Large intestine (tissue), 3 donors: ENCODE measurements around the gene GPN2. TPM values are rescaled to one million over a fixed set of nuclear protein-coding genes. Genes with fewer than 3 reads are reported as not detected.
A peak's percentile ranks its signal among the peaks of the same experiment; 100 is the strongest.

Experiments used
- DNase-seq, 2 donors: peaks; one replicate each; pipeline versions ENCODE4 v3.0.0 to v3.0.0-alpha.2; 2013
- H3K27ac ChIP-seq: one replicate; pipeline ENCODE4 v1.5.1; 2013; ENCODE audit warnings: low read length
- H3K27me3 ChIP-seq: 2 replicates; pipeline ENCODE4 v1.6.1; 2013; ENCODE audit warnings: low read length; ENCODE audit not compliant: control insufficient read depth, insufficient read depth
- H3K36me3 ChIP-seq: 2 replicates; pipeline ENCODE4 v1.6.1; 2013; ENCODE audit warnings: low read length; ENCODE audit not compliant: control insufficient read depth, insufficient read depth
- H3K4me1 ChIP-seq: one replicate; pipeline ENCODE4 v1.6.1; 2013; ENCODE audit warnings: low read length; ENCODE audit not compliant: control insufficient read depth, insufficient read depth
- H3K4me3 ChIP-seq: one replicate; pipeline ENCODE4 v1.5.1; 2013; ENCODE audit warnings: low read length
- H3K9me3 ChIP-seq: one replicate; pipeline ENCODE4 v1.6.1; 2013; ENCODE audit warnings: mild to moderate bottlenecking, low read depth, low read length, moderate library complexity; ENCODE audit not compliant: control insufficient read depth
- WGBS: methylation state at CpG from one replicate; pipeline ENCODE4 v1.1.5; 2013; ENCODE audit warnings: low lambda C conversion rate; ENCODE audit not compliant: insufficient coverage; 5-methylcytosine and 5-hydroxymethylcytosine counted together
- polyA plus RNA-seq: library from polyadenylated mRNA; unstranded; fragments of 120-200 nt; gene quantifications from one replicate; pipeline ENCODE4 v1.2.1, GENCODE V29; 2013

The GPN2 gene
- polyA plus RNA-seq, 1 donor, result 28.5 TPM

GRCh38 chr1:26858891-26859640 is 31.0 kb downstream of the GPN2 start:
- Histone ChIP-seq H3K27me3 (no peaks in the 10 kb centered on the region), H3K4me3 (no peak overlapping the region), H3K36me3 (peaks cover 11% of the 10 kb centered on the region), H3K4me1 (peaks cover 29% of the 10 kb centered on the region), H3K27ac (no peak overlapping the region), H3K9me3 (no peaks in the 10 kb centered on the region)
- WGBS, result no CpG with 5 or more reads among the region's 7 CpGs
- DNase-seq, result no peak

GRCh38 chr1:26858160-26858559 is 31.9 kb downstream of the GPN2 start:
- Histone ChIP-seq H3K36me3 (peaks cover 20% of the 10 kb centered on the region), H3K4me1 (peaks cover 22% of the 10 kb centered on the region), H3K9me3 (no peaks in the 10 kb centered on the region), H3K27me3 (no peaks in the 10 kb centered on the region), H3K27ac (no peak overlapping the region), H3K4me3 (no peak overlapping the region)
- no peak for DNase-seq
- WGBS, result no CpG with 5 or more reads among the region's 4 CpGs

- Histone ChIP-seq H3K36me3 (peaks cover 25% of the 10 kb centered on the region), H3K27ac (no peak overlapping the region), H3K27me3 (no peaks in the 10 kb centered on the region), H3K4me3 (no peak overlapping the region), H3K4me1 (peaks cover 23% of the 10 kb centered on the region), H3K9me3 (no peaks in the 10 kb centered on the region)
- WGBS, result no CpG with 5 or more reads among the region's 8 CpGs
- DNase-seq, result no peak
Observed at GRCh38 chr1:26857473-26858060, 32.5 kb downstream of the GPN2 start.

- H3K27ac ChIP-seq, result no peak overlapping the region
- WGBS, result no CpG with 5 or more reads among the region's 21 CpGs
- no peak overlapping the region for H3K4me3 ChIP-seq
- H3K9me3 ChIP-seq, result no peaks in the 10 kb centered on the region
- DNase-seq, result no peak
- H3K4me1 ChIP-seq, result peaks cover 22% of the 10 kb centered on the region
- peaks cover 32% of the 10 kb centered on the region for H3K36me3 ChIP-seq
- no peaks in the 10 kb centered on the region for H3K27me3 ChIP-seq
Observed at GRCh38 chr1:26856604-26857469, 33.2 kb downstream of the GPN2 start.

- no peaks in the 10 kb centered on the region for H3K9me3 ChIP-seq
- no peaks in the 10 kb centered on the region for H3K27me3 ChIP-seq
- no peak overlapping the region for H3K4me3 ChIP-seq
- H3K36me3 ChIP-seq, result peaks cover 38% of the 10 kb centered on the region
- no peak for DNase-seq
- peaks cover 22% of the 10 kb centered on the region for H3K4me1 ChIP-seq
- no CpG with 5 or more reads among the region's 11 CpGs for WGBS
- no peak overlapping the region for H3K27ac ChIP-seq
Observed at GRCh38 chr1:26856181-26856580, 33.9 kb downstream of the GPN2 start.

- Histone ChIP-seq H3K4me1 (peaks cover 22% of the 10 kb centered on the region), H3K27ac (no peak overlapping the region), H3K4me3 (no peak overlapping the region), H3K27me3 (no peaks in the 10 kb centered on the region), H3K9me3 (no peaks in the 10 kb centered on the region), H3K36me3 (peaks cover 44% of the 10 kb centered on the region)
- no CpG with 5 or more reads among the region's 4 CpGs for WGBS
- DNase-seq, result no peak
Observed at GRCh38 chr1:26855636-26856035, 34.4 kb downstream of the GPN2 start.

- H3K4me1 ChIP-seq, result peaks cover 24% of the 10 kb centered on the region
- DNase-seq, result peak; percentile 87 to 91
- H3K9me3 ChIP-seq, result no peaks in the 10 kb centered on the region
- no peak overlapping the region for H3K4me3 ChIP-seq
- peak overlapping the region; percentile 39 for H3K27ac ChIP-seq
- WGBS, result no CpG with 5 or more reads among the region's 5 CpGs
- H3K27me3 ChIP-seq, result no peaks in the 10 kb centered on the region
- H3K36me3 ChIP-seq, result peaks cover 51% of the 10 kb centered on the region
Observed at GRCh38 chr1:26854906-26855305, 35.2 kb downstream of the GPN2 start.

- H3K4me3 ChIP-seq, result no peak overlapping the region
- H3K36me3 ChIP-seq, result peaks cover 59% of the 10 kb centered on the region
- no peaks in the 10 kb centered on the region for H3K9me3 ChIP-seq
- H3K27ac ChIP-seq, result no peak overlapping the region
- peaks cover 37% of the 10 kb centered on the region for H3K4me1 ChIP-seq
- WGBS, result no CpG with 5 or more reads among the region's 10 CpGs
- no peak for DNase-seq
- no peaks in the 10 kb centered on the region for H3K27me3 ChIP-seq
Observed at GRCh38 chr1:26853600-26853999, 36.5 kb downstream of the GPN2 start.

GRCh38 chr1:26853156-26853555 is 36.9 kb downstream of the GPN2 start:
- no CpG with 5 or more reads among the region's 3 CpGs for WGBS
- H3K9me3 ChIP-seq, result no peaks in the 10 kb centered on the region
- H3K4me3 ChIP-seq, result no peak overlapping the region
- no peak overlapping the region for H3K27ac ChIP-seq
- peaks cover 63% of the 10 kb centered on the region for H3K36me3 ChIP-seq
- H3K27me3 ChIP-seq, result no peaks in the 10 kb centered on the region
- H3K4me1 ChIP-seq, result peaks cover 40% of the 10 kb centered on the region
- peak; percentile 82 to 85 for DNase-seq

- no CpG with 5 or more reads among the region's 9 CpGs for WGBS
- peak in 1 of 2 donors; percentile 41 for DNase-seq
Observed at GRCh38 chr1:26852701-26853100, 37.4 kb downstream of the GPN2 start.

More at GRCh38 chr1:26852701-26853100, 37.4 kb downstream of the GPN2 start:
- H3K27me3 ChIP-seq, result no peaks in the 10 kb centered on the region
- no peaks in the 10 kb centered on the region for H3K9me3 ChIP-seq
- peaks cover 40% of the 10 kb centered on the region for H3K4me1 ChIP-seq
- peaks cover 66% of the 10 kb centered on the region for H3K36me3 ChIP-seq
- no peak overlapping the region for H3K4me3 ChIP-seq
- H3K27ac ChIP-seq, result no peak overlapping the region
